SK-N-SH (cell line): ENCODE results near the gene RNF19B. TPM values are rescaled to one million over a fixed set of nuclear protein-coding genes. Genes with fewer than 3 reads are reported as not detected.

Experiments
- CTCF ChIA-PET: fragments of 300-600, 350-600 bp; formaldehyde crosslinking; extraction: SDS; loops from one replicate; lab custom pipeline; 2021; lab: Yijun Ruan, JAX
- POLR2A ChIA-PET: fragments of 350-600 bp; sonication (Branson Sonifier 250); formaldehyde crosslinking; extraction: SDS; loops from one replicate; lab custom pipeline; 2020; ENCODE audit warnings: antibody characterized with exemption, inconsistent platforms; lab: Yijun Ruan, JAX
- DNase-seq: peaks from one replicate; pipeline ENCODE4 v3.0.0; 2012
- H2AFZ ChIP-seq: fragments of 200-600 bp; sonication (generic); 2 replicates; pipeline ENCODE4 v1.8.1; 2016; ENCODE audit warnings: antibody characterized with exemption, mild to moderate bottlenecking, low read depth
- H3F3A ChIP-seq: fragments of 200-600 bp; sonication (generic); replicated peaks from 2 replicates; pipeline ENCODE3; 2016; ENCODE audit warnings: antibody characterized with exemption, mild to moderate bottlenecking; ENCODE audit not compliant: insufficient read depth
- H3K27ac ChIP-seq, 2 experiments: fragments of 200-500 bp in 1 of 2; fragments of 200-600 bp in 1 of 2; sonication (Bioruptor generic) in 1 of 2; sonication (generic), shearing (Covaris generic) in 1 of 2; 2 replicates each; pipeline versions ENCODE4 v1.5.1 to v1.6.1; 2014 to 2016; ENCODE audit warnings: low read depth in 2 of 2, inconsistent platforms in 1 of 2, low read length in 1 of 2, mild to moderate bottlenecking in 1 of 2, mixed read lengths in 1 of 2
- H3K27me3 ChIP-seq: fragments of 200-600 bp; sonication (generic), shearing (Covaris generic); 2 replicates; pipeline ENCODE4 v1.6.1; 2016; ENCODE audit warnings: mixed run types; ENCODE audit not compliant: insufficient read depth
- H3K36me3 ChIP-seq, 2 experiments: fragments of 200-500 bp in 1 of 2; fragments of 200-600 bp in 1 of 2; sonication (Bioruptor generic) in 1 of 2; sonication (generic) in 1 of 2; replicated peaks in 1 of 2; 2 replicates each; pipeline versions ENCODE3 to v1.5.1; 2014 to 2016; ENCODE audit warnings: low read length in 1 of 2, mild to moderate bottlenecking in 1 of 2; ENCODE audit not compliant: insufficient read depth in 2 of 2, control insufficient read depth in 1 of 2
- H3K4me1 ChIP-seq, 2 experiments: fragments of 200-500 bp in 1 of 2; fragments of 200-600 bp in 1 of 2; sonication (Bioruptor generic) in 1 of 2; sonication (generic), shearing (Covaris generic) in 1 of 2; 2 replicates each; pipeline versions ENCODE4 v1.5.1 to v1.6.1; 2014 to 2016; ENCODE audit warnings: low read depth in 1 of 2, low read length in 1 of 2, mixed run types in 1 of 2; ENCODE audit not compliant: insufficient read depth in 2 of 2, control insufficient read depth in 1 of 2
- H3K4me2 ChIP-seq: fragments of 200-600 bp; sonication (generic), shearing (Covaris generic); 2 replicates; pipeline ENCODE4 v1.6.1; 2017; ENCODE audit warnings: mixed run types
- H3K4me3 ChIP-seq, 2 experiments: fragments of 200-500 bp in 1 of 2; fragments of 200-600 bp in 1 of 2; sonication (Bioruptor generic) in 1 of 2; sonication (generic), shearing (Covaris generic) in 1 of 2; 2 replicates each; pipeline versions ENCODE4 v1.5.1 to v1.8.1; 2014 to 2016; ENCODE audit warnings: low read depth in 2 of 2, inconsistent platforms in 1 of 2, low read length in 1 of 2, mild to moderate bottlenecking in 1 of 2, mixed read lengths in 1 of 2, moderate library complexity in 1 of 2
- H3K79me2 ChIP-seq: fragments of 200-600 bp; sonication (generic); 2 replicates; pipeline ENCODE4 v1.8.1; 2017; ENCODE audit warnings: mild to moderate bottlenecking; ENCODE audit not compliant: insufficient read depth
- H3K9ac ChIP-seq: fragments of 200-600 bp; sonication (generic); 2 replicates; pipeline ENCODE4 v1.6.1; 2017; ENCODE audit warnings: mixed run types
- H3K9me2 ChIP-seq: fragments of 200-600 bp; sonication (generic); 2 replicates; pipeline ENCODE4 v1.6.1; 2017; ENCODE audit warnings: mixed run types
- H3K9me3 ChIP-seq: fragments of 200-600 bp; sonication (generic); 2 replicates; pipeline ENCODE4 v1.6.1; 2017; ENCODE audit warnings: mixed run types, mild to moderate bottlenecking, moderate library complexity
- H4K20me1 ChIP-seq: fragments of 200-600 bp; sonication (generic); 2 replicates; pipeline ENCODE4 v1.6.1; 2017; ENCODE audit warnings: mild to moderate bottlenecking, mixed run types; ENCODE audit not compliant: insufficient read depth
- CHD2 ChIP-seq: fragments of 150-350 bp; IDR thresholded peaks from 2 replicates; pipeline ENCODE4 v1.6.1; 2018; ENCODE audit warnings: low read length; ENCODE audit not compliant: partially characterized antibody
- FOXJ3 ChIP-seq: sonication (generic); formaldehyde crosslinking; IDR thresholded peaks from 2 replicates; pipeline ENCODE4 v1.5.1; 2020; ENCODE audit warnings: mild to moderate bottlenecking, missing genetic modification reagents
- FOXM1 ChIP-seq: IDR thresholded peaks from 2 replicates; pipeline ENCODE4 v1.4.0; 2012; ENCODE audit warnings: low read depth, mild to moderate bottlenecking
- GATA2 ChIP-seq: sonication (generic); formaldehyde crosslinking; IDR thresholded peaks from 2 replicates; pipeline ENCODE4 v1.5.0; 2020; ENCODE audit warnings: mild to moderate bottlenecking, missing genetic modification reagents
- JUND ChIP-seq: IDR thresholded peaks from 2 replicates; pipeline ENCODE4 v1.4.0; 2012
- MAX ChIP-seq: IDR thresholded peaks from 2 replicates; pipeline ENCODE4 v1.4.0; 2012; ENCODE audit warnings: low read depth
- MEF2A ChIP-seq: IDR thresholded peaks from 2 replicates; pipeline ENCODE4 v1.4.0; 2012; ENCODE audit warnings: low read depth, borderline replicate concordance
- NFIC ChIP-seq: IDR thresholded peaks from 2 replicates; pipeline ENCODE4 v1.4.0; 2012; ENCODE audit warnings: borderline replicate concordance
- NRF1 ChIP-seq: IDR thresholded peaks from 2 replicates; pipeline ENCODE4 v1.6.1; 2012; ENCODE audit warnings: low read depth, mild to moderate bottlenecking, low read length
- POLR2AphosphoS5 ChIP-seq: IDR thresholded peaks from 2 replicates; pipeline ENCODE4 v1.6.1; 2012; ENCODE audit warnings: low read depth, low read length
- REST ChIP-seq: IDR thresholded peaks from 2 replicates; pipeline ENCODE4 v1.6.1; 2012; ENCODE audit warnings: mild to moderate bottlenecking, low read depth, low read length, moderate library complexity
- SMC3 ChIP-seq: IDR thresholded peaks from 2 replicates; pipeline ENCODE4 v1.6.1; 2012; ENCODE audit warnings: low read depth, low read length, improper control_type of control experiment
- TAF1 ChIP-seq: IDR thresholded peaks from 2 replicates; pipeline ENCODE4 v1.6.1; 2012; ENCODE audit warnings: low read depth, mild to moderate bottlenecking, low read length, moderate library complexity, borderline replicate concordance
- TCF12 ChIP-seq: IDR thresholded peaks from 2 replicates; pipeline ENCODE4 v1.4.0; 2012
- USF2 ChIP-seq: fragments of 150-350 bp; IDR thresholded peaks from 2 replicates; pipeline ENCODE4 v1.6.1; 2017; ENCODE audit warnings: antibody characterized with exemption, low read length, low read depth, borderline replicate concordance
- WGBS: methylation state at CpG from one replicate; pipeline ENCODE4 v1.1.6; 2017; ENCODE audit warnings: low lambda C conversion rate; 5-methylcytosine and 5-hydroxymethylcytosine counted together
- polyA plus RNA-seq, 3 experiments: library from polyadenylated mRNA; depleted of rRNA; stranded (reverse); fragments of >200 nt; gene quantifications; 2 replicates each; pipeline ENCODE4 v1.2.3, GENCODE V29; 2012

RNF19B gene
- polyA plus RNA-seq, 1 of the 3 experiments (the other 2 are of a cell fraction): 20.1 TPM

- no peak overlapping the region for H3K9ac ChIP-seq
- H3K4me3 ChIP-seq: no peak overlapping the region; a peak in 1 of 4 replicates
- H3F3A ChIP-seq: no peaks in the 10 kb centered on the region
- H4K20me1 ChIP-seq: 0 out of 2 replicates have a peak, but pooled peaks cover 4% of the 10 kb centered on the region
- H3K36me3 ChIP-seq: no peaks in the 10 kb centered on the region
- H3K27ac ChIP-seq: no peak overlapping the region
- no peak overlapping the region for H2AFZ ChIP-seq
- no peaks in the 10 kb centered on the region for H3K9me3 ChIP-seq
- POLR2A ChIA-PET: interaction anchor here (0.7 kb wide), 1 partner anchor 195 kb away, joined by 3 read pairs; no protein-coding TSS in a partner anchor
- H3K79me2 ChIP-seq: no peaks in the 10 kb centered on the region
- peak overlapping the region; percentile 67; the same call in 1 of the 2 replicates for H3K4me2 ChIP-seq
- no peak for DNase-seq
- H3K27me3 ChIP-seq: peaks cover 5% of the 10 kb centered on the region; the same call in 1 of the 2 replicates
- TF ChIP-seq NFIC: no peak
- no peak for TF ChIP-seq GATA2 (CRISPR knock-in tag)
- no peak for TF ChIP-seq MEF2A
- TF ChIP-seq POLR2AphosphoS5: no peak
- no peak for TF ChIP-seq NRF1
- no peak for TF ChIP-seq MAX
- no peak for TF ChIP-seq FOXM1
- no peak for TF ChIP-seq FOXJ3
- no peak for TF ChIP-seq CHD2
- TF ChIP-seq TCF12: no peak
- TF ChIP-seq REST: no peak
- TF ChIP-seq TAF1: no peak
- no peak for TF ChIP-seq JUND
- TF ChIP-seq USF2: no peak
- TF ChIP-seq SMC3: no peak
- WGBS: 16% methylated on average over 15 of the region's 19 CpGs
- no peaks in the 10 kb centered on the region for H3K9me2 ChIP-seq
- peaks cover 0 to 8% of the 10 kb centered on the region in 2 experiments; a peak in 2 of 4 replicates for H3K4me1 ChIP-seq
- CTCF ChIA-PET: interaction anchor here (0.9 to 9.0 kb wide), 9 partner anchors 10 to 485 kb away, joined by 3 to 46 read pairs (median 4); partner anchors contain the start of genes AZIN2 and FNDC5
Observed at GRCh38 chr1:32886828-32887414, 77.7 kb downstream of the RNF19B start.

Other genes with a start within 250 kb of the RNF19B start
- 31.9 and 46.3 TPM in 2 replicates for gene YARS1, start 147.5 kb downstream of the RNF19B start, polyA plus RNA-seq (2012; rRNA removed)
- gene S100PBP, start 147.2 kb downstream of the RNF19B start, polyA plus RNA-seq (2012; rRNA removed): 13.2 and 19.2 TPM in 2 replicates
- 0.59 and 0.94 TPM in 2 replicates for gene FNDC5, start 93.9 kb downstream of the RNF19B start, polyA plus RNA-seq (2012; rRNA removed)
- gene HPCA, start 78.3 kb downstream of the RNF19B start, polyA plus RNA-seq (2012; rRNA removed): not detected in 2 replicates
- gene TMEM54, start 63.4 kb downstream of the RNF19B start, polyA plus RNA-seq (2012; rRNA removed): 54.5 and 66.6 TPM in 2 replicates
- 191 and 212 TPM in 2 replicates for gene AK2, start 72.1 kb upstream of the RNF19B start, polyA plus RNA-seq (2012; rRNA removed)
- 17.8 and 20.6 TPM in 2 replicates for gene AZIN2, start 116.3 kb upstream of the RNF19B start, polyA plus RNA-seq (2012; rRNA removed)
- gene TRIM62, start 217.2 kb upstream of the RNF19B start, polyA plus RNA-seq (2012; rRNA removed): 2.5 and 4.4 TPM in 2 replicates